ENCODE measurements around the gene CCDC192.

CCDC192 gene

GRCh38 chr5:127923804-127924570 lies 220.8 kb downstream of the CCDC192 start:
- no peak for DNase-seq

- DNase-seq: no peak
These were observed 221.4 kb downstream of the CCDC192 start for GRCh38 chr5:127924606-127925005.

- peak in 2 of 4 experiments; percentile 13 to 14 for DNase-seq
These were observed 222.7 kb downstream of the CCDC192 start for GRCh38 chr5:127925916-127926315.

- no peak for DNase-seq
These were observed 223.8 kb downstream of the CCDC192 start for GRCh38 chr5:127926974-127927373.

GRCh38 chr5:127928053-127928452 lies 224.9 kb downstream of the CCDC192 start:
- no peak for DNase-seq

GRCh38 chr5:127930311-127930710 lies 227.1 kb downstream of the CCDC192 start:
- no peak for DNase-seq

- DNase-seq: no peak
These were observed 228.2 kb downstream of the CCDC192 start for GRCh38 chr5:127931396-127931795.

- no peak for DNase-seq
These were observed 230.2 kb downstream of the CCDC192 start for GRCh38 chr5:127933348-127933747.

GRCh38 chr5:127934791-127935256 lies 231.6 kb downstream of the CCDC192 start:
- peak in 1 of 4 experiments; percentile 9 for DNase-seq

GRCh38 chr5:127935398-127935797 lies 232.2 kb downstream of the CCDC192 start:
- no peak for DNase-seq

GRCh38 chr5:127936439-127936972 lies 233.3 kb downstream of the CCDC192 start:
- no peak for DNase-seq

GRCh38 chr5:127938746-127939145 lies 235.6 kb downstream of the CCDC192 start:
- no peak for DNase-seq

GRCh38 chr5:127940854-127941253 lies 237.7 kb downstream of the CCDC192 start:
- DNase-seq: no peak

GRCh38 chr5:127941646-127942045 lies 238.5 kb downstream of the CCDC192 start:
- DNase-seq: peak in 1 of 4 experiments; percentile 7

- DNase-seq: peak in 2 of 4 experiments; percentile 11 to 28
These were observed 239.3 kb downstream of the CCDC192 start for GRCh38 chr5:127942246-127943060.

- DNase-seq: no peak
These were observed 239.8 kb downstream of the CCDC192 start for GRCh38 chr5:127943061-127943371.

- no peak for DNase-seq
These were observed 240.9 kb downstream of the CCDC192 start for GRCh38 chr5:127944125-127944524.

- no peak for DNase-seq
These were observed 244.8 kb downstream of the CCDC192 start for GRCh38 chr5:127947941-127948340.

GRCh38 chr5:127950707-127951391 lies 247.7 kb downstream of the CCDC192 start:
- DNase-seq: no peak

GRCh38 chr5:127951791-127952190 lies 248.6 kb downstream of the CCDC192 start:
- DNase-seq: no peak

GRCh38 chr5:127957183-127957582 lies 254.0 kb downstream of the CCDC192 start:
- no peak for DNase-seq

GRCh38 chr5:127957701-127958239 lies 254.6 kb downstream of the CCDC192 start:
- no peak for DNase-seq
